CD4-positive, alpha-beta T cell treated with Interleukin-2 at 100 ng/mL for 4 hours (primary cell): ENCODE data around the gene ITGB4.

Experiments used
- DNase-seq: peaks from one replicate; pipeline ENCODE4 v3.0.0-alpha.2; 2020; ENCODE audit warnings: low spot score

ITGB4 gene

DNA sequence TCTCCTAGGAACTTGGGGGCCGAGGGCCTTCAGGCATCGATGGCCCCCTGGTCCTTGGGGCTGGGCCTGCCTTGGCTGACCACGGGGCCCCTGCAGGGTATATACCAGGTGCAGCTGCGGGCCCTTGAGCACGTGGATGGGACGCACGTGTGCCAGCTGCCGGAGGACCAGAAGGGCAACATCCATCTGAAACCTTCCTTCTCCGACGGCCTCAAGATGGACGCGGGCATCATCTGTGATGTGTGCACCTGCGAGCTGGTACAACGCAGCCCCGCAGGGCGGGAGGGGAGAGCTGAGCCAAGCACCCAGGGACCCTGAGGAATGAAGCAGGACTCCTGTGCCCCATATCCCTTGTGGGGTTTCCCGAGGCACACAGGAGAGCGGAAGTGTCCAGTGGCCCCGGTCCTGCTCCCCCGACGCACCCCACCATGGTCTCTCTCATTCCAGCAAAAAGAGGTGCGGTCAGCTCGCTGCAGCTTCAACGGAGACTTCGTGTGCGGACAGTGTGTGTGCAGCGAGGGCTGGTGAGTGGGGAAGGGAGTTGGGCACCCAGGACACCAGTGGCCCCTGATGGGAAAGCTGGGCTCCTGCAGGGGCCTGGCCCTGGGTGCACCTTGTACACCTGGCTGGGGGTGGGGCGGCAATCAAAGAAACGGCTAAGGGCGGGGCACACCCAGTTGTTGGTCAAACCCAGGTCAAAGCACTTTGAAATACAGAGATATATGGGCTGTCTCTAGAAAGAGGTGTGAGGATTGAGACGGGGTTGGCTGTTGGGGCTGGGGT is 10.6 kb downstream of the ITGB4 start:
- no peak for DNase-seq

DNA sequence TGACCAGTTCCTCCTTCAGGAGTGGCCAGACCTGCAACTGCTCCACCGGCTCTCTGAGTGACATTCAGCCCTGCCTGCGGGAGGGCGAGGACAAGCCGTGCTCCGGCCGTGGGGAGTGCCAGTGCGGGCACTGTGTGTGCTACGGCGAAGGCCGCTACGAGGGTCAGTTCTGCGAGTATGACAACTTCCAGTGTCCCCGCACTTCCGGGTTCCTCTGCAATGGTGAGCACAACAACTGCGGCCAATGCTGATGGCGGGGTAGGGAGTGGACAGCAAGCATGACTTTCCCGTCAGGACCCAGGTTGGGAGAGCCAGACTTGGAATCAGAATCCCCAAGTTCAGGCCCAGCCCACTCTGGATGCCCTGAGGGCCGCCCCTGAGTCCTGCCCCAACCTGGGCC is 12.2 kb downstream of the ITGB4 start:
- no peak for DNase-seq

DNA sequence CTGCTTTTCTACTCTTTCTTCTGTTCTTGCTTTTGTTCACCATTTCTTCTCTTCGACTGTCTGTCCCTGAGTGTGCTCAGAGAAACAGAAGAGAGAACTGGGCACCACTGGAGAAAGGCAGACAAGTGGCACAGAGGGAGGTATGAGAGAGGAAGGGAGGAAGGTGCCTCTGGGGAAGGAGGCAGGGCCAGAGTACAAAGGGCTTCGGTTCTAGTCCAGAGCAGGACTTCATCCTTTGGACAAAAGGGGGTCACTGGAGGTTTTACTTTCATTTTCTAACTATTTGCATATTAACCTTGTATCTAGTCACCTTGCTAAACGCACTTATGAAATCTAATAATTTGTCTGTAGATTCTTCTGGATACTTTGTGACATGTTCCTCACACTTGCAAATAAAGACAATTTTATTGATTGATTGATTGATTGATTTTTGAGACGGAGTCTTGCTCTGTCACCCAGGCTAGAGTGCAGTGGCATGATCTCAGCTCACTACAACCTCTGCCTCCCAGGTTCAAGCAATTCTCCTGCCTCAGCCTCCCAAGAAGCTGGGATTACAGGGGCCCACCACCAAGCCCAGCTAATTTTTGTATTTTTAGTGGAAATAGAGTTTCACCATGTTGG is 13.5 kb downstream of the ITGB4 start:
- no peak for DNase-seq

DNA sequence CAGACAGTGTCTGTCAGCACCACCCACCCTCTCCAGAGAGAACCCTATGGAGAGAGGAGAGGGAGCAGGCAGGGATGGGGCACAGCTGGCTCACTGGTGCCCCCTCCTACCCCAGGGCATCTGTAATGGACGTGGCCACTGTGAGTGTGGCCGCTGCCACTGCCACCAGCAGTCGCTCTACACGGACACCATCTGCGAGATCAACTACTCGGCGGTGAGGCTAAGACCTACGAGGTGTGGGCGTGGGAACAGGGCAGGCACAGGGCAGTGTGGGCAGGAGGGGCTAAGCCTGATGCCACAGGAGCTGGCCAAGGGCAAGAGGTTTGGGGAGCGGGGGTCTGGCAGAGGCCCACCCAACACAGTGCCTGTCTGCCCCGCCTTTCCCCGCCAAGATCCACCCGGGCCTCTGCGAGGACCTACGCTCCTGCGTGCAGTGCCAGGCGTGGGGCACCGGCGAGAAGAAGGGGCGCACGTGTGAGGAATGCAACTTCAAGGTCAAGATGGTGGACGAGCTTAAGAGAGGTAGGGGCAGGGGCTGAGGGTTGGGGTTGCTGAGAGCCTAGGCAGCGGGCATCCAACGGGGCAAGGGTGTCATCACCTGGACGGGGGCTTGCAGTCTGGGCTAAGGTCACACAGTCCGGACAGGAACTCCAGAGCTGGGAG is 15.0 kb downstream of the ITGB4 start:
- DNase-seq, result no peak

DNA sequence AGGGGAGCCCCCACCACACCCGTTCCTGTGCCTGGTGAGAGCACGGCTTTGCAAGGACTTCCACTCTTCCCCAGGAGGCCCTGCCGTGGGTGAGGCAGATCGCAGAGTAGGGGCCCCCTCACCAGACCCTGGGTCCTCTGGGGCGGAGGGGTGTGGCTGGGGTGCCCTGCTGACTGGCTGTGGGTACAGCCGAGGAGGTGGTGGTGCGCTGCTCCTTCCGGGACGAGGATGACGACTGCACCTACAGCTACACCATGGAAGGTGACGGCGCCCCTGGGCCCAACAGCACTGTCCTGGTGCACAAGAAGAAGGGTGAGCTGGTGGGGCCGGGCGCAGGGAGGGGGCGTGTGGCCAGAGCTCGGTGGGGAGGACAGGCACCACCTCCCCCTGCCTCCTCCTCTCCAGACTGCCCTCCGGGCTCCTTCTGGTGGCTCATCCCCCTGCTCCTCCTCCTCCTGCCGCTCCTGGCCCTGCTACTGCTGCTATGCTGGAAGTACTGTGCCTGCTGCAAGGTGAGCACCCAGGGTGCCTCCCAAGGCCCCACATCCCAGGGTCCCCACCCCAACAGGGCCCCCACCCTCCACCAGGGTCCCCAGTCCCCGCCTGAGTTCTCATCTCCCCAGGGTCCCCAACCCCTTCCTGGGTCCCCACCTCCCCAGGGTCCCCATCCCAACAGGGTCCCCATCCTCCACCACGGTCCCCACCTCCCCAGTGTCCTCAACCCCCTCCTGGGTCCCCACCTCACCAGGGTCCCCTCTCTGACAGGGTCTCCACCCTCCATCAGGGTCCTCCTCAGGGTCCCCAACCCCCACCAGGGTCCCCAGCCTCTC is 16.1 kb downstream of the ITGB4 start:
- DNase-seq, result no peak

DNA sequence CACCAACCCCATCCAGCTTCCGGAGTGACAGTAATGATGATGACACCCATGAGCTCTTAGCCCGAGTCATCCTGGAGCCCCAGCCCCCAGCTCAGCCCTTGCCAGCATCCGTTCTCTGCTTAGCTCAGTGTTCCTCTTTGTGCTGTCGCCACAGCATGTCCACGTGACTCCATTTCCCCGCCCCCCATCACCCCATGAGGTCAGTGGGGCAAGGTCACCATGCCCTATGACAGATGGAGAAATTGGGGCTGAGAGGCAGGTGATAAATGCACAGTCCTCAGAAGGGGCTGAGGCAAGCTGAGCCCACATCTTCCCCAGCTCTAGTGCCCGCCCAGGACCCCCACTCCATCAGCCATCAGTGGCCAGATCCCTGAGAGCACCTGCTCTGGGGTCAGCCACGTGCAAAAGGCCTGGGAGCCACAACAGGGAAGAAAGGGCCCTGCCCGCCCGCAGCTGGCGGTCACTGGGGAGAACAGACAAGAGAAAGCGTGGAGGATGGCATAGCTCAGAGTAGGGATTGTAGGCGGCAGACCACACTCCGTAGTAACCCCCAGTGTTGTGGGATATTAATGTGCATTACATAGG is 17.1 kb downstream of the ITGB4 start:
- DNase-seq, result no peak

DNA sequence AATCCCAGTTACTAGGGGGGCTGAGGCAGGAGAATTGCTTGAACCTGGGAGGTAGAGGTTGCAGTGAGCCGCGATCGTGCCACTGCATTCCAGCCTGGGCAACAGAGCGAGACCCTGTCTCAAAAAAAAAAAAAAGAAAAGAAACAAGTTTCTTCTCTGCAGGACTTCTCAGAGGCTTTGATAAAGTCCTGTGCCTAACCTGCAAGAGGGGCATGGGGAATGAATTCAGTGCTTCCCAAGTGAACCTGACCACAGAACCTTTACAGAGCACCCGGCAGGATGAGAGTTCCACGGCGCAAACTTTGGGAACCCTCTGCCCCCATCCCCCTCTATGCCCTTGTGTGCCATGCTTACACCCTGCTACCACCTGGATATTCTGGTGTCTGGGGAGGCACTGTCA is 17.9 kb downstream of the ITGB4 start:
- DNase-seq, result no peak

DNA sequence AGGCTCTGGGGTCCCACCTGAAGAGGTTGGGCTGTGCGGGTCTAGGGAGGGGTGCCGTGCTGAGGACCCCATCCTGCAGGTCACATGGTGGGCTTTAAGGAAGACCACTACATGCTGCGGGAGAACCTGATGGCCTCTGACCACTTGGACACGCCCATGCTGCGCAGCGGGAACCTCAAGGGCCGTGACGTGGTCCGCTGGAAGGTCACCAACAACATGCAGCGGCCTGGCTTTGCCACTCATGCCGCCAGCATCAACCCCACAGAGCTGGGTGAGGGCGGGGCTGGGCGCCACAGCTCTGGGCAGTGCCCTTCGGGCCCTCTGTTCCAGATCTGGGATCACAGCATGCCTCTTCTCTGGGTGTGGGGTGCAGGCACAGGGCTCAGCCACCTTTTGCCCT is 18.5 kb downstream of the ITGB4 start:
- DNase-seq, result no peak

DNA sequence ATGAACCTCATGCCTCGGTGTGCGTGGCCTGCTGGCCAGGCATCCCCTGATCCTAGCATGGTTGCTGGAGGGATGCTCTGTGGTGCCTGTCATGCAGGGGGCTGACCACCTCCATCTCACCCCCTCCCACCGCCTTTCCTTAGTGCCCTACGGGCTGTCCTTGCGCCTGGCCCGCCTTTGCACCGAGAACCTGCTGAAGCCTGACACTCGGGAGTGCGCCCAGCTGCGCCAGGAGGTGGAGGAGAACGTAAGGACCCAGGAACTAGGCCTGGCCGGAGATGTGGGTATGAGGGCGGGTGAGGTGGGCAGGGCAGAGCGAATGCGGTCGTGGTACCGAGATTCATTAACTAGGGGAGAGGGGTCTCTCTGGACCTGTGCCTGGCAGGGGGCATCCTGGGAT is 19.0 kb downstream of the ITGB4 start:
- DNase-seq, result no peak

DNA sequence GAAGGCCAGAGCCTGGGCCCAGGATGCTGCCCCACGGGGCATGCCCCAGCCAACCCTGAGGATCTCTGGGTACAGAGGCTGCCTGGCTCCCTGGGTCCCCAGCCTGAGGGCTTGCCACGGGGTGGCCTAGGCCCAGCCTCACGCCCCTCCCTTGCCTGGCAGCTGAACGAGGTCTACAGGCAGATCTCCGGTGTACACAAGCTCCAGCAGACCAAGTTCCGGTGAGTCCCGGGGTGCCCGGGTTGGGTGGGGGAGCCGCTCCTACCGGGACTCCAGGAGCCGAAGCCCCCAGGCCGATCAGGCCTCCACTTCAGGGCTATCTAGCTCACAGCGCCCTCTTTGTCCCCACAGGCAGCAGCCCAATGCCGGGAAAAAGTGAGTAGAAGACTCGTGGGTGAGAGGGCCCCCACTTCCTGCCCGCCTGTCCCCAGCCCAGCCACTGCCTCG is 19.4 kb downstream of the ITGB4 start:
- no peak for DNase-seq

DNA sequence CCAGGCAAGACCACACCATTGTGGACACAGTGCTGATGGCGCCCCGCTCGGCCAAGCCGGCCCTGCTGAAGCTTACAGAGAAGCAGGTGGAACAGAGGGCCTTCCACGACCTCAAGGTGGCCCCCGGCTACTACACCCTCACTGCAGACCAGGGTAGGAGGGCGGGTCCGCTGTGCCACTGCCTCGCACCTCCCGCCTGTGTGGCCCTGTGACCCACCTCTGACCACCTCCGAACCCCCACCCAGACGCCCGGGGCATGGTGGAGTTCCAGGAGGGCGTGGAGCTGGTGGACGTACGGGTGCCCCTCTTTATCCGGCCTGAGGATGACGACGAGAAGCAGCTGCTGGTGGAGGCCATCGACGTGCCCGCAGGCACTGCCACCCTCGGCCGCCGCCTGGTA is 21.1 kb downstream of the ITGB4 start:
- DNase-seq, result no peak

DNA sequence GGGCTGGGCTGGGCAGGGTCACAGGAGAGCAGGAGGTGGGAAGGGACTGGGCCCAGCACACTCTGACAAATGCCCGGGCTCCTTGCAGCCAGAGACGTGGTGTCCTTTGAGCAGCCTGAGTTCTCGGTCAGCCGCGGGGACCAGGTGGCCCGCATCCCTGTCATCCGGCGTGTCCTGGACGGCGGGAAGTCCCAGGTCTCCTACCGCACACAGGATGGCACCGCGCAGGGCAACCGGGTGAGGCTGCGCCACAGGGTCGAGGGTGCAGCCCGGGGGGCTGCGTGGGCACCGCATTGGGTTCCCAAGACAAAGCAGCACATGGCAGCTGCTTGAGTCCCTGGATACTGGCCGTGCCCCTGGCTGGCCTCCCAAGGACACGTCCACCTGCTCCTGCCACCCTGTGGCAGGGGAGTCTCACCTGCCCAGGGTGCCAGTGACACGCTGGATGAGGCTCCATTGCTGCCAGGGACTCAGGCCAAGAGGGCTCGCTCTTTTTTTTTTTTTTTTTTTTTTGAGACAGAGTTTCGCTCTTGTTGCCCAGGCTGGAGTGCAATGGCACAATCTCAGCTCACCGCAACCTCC is 22.5 kb downstream of the ITGB4 start:
- no peak for DNase-seq

DNA sequence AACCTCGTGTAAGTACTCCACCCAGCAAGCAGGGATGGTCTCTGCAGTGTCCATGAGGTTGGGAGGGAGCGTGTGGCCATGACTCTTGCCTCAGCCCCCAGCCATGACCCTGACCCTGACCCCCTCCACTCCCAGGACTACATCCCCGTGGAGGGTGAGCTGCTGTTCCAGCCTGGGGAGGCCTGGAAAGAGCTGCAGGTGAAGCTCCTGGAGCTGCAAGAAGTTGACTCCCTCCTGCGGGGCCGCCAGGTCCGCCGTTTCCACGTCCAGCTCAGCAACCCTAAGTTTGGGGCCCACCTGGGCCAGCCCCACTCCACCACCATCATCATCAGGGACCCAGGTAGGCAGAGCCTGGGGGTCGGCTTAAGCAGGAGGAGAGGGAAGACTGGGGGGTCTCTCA is 27.4 kb downstream of the ITGB4 start:
- no peak for DNase-seq

DNA sequence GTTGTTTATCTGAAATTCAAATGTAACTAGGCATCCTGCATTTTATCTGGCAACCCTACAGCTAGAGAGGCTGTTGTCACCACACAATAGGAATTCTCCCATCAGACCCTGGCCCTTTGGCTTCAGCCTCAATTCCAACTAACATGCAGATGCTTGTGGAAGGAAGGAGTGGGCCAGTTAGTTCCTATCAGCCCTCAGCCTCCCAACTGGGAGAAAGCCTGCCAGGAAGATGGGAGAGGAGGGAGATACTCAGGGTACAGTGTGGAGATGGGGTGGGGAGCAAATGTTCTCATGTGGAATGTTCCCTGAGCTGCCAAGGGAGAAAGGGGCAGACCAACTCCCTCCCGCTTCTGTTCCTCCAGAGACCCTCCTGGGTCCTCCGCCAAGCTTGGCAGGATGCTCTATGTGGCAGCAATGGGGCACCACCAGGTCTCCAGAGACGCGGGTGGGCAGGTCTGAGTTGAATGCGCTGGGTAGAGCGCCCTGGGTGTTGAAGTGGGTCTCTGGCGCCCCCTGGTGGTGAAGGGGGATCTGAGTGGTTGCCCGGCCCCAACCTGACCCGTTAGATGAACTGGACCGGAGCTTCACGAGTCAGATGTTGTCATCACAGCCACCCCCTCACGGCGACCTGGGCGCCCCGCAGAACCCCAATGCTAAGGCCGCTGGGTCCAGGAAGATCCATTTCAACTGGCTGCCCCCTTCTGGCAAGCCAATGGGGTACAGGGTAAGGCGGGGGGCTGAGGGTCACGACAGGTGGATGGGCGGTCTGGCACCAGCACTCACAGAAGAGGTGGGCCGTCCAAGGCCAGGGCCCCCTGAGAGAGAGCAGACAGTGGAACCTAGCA is 28.5 kb downstream of the ITGB4 start:
- peak; percentile 86 for DNase-seq

DNA sequence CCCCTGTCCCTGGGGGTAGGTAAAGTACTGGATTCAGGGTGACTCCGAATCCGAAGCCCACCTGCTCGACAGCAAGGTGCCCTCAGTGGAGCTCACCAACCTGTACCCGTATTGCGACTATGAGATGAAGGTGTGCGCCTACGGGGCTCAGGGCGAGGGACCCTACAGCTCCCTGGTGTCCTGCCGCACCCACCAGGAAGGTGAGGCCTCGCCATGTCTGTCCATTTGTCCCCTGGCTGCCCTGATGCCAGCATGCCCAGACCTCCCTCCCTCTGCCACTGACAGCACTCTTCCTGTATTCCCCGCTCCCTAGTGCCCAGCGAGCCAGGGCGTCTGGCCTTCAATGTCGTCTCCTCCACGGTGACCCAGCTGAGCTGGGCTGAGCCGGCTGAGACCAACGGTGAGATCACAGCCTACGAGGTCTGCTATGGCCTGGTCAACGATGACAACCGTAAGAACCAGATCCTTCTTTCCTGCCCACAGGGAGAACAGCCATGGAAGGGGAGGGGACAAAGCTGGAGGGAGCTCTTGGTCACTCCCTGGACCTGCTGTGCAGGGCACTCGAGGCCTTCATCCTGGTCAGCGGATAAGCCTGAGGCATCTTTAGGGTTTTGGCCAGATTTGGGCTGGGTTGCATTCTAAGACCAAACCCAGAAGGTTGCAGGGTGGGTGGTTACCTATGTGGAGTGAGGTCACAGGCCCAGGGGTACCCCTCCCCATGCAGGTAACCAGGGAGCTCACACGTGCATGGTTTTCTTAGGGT is 29.6 kb downstream of the ITGB4 start:
- no peak for DNase-seq

DNA sequence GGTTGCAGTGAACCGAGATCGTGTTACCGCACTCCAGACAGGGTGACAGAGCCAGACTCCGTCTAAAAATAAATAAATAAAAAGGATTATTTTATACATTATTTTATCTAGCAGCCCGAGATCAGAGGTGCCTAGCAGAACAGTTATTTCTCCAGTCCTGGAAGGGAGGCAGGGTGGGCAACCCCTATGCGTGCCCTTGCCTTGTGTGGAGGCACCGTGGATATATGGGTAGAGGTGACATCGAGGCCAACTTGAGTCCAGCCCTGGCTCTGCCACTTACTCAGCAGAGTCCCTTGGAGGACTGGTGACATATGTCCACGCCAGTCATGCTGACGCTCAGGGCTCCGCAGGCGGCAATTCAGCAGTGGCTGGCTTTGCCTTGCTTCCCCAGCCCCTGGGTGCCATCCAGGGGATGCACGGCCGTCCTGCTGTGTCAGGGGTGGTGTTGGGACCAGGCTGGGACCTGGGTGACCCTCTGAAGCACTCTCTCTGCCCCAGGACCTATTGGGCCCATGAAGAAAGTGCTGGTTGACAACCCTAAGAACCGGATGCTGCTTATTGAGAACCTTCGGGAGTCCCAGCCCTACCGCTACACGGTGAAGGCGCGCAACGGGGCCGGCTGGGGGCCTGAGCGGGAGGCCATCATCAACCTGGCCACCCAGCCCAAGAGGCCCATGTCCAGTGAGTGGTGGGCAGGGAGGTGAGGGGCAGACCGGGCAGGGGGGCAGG is 30.6 kb downstream of the ITGB4 start:
- DNase-seq, result no peak

DNA sequence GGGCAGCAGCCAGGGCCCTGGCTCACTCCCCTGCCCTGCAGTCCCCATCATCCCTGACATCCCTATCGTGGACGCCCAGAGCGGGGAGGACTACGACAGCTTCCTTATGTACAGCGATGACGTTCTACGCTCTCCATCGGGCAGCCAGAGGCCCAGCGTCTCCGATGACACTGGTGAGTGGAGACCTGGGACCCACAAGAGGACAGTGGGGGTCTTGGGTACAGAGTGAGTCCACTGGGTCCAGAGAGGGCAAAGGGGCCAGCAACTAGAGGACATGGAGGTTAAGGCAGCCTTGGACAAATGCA is 31.1 kb downstream of the ITGB4 start:
- no peak for DNase-seq

DNA sequence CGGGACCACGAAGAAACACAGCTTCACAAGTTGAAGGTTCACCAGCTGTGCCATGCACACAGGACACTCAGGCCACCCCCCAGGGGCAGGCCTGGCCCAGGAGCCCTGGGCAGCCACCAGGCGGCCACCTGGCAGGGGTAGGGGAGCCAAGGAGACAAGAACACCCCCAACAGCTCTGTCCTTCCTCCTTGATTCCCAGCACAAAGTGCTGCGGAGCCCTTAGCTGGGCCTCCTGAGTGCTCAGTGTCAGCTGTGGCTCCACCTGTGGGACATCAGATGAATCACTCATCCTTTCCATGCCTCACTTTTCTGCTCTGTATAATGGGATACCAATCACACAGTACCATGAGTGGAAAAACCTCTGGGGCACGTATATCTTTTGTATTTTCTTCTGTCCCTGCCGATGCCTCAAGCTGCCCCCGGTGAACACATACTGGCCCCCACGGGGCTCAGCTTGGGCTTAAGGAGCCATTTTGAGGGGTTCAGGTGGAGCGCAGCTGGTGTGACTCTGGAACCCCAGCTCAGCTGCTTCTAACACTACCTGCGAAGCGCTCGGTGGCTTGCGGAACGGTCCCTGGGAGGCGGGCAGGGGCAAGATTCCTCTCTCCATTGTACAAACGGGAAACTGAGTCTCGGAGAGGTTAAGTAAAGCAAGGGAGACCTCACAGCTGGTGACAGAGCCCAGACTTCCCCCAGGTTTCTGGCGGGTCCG is 31.7 kb downstream of the ITGB4 start:
- peak; percentile 17 for DNase-seq
